ENCODE results near the gene AMZ1.
"Not testable (repeated sequence)": the region's sequence is repeated elsewhere in the genome, so short reads cannot be mapped to it uniquely, and the experiment has no call there.

Gene AMZ1

GRCh38 chr7:2668401-2668800 lies 19.6 kb upstream of the AMZ1 start:
- no peak for DNase-seq

GRCh38 chr7:2670171-2670570 lies 17.8 kb upstream of the AMZ1 start:
- no peak for DNase-seq

- DNase-seq, result peak; percentile 62
Observed at GRCh38 chr7:2670720-2671391, 17.1 kb upstream of the AMZ1 start.

GRCh38 chr7:2673214-2673613 lies 14.8 kb upstream of the AMZ1 start:
- DNase-seq, result not testable (repeated sequence)

GRCh38 chr7:2673934-2674333 lies 14.1 kb upstream of the AMZ1 start:
- no peak for DNase-seq

- no peak for DNase-seq
Observed at GRCh38 chr7:2675256-2675764, 12.7 kb upstream of the AMZ1 start.

GRCh38 chr7:2676576-2676975 lies 11.4 kb upstream of the AMZ1 start:
- DNase-seq, result not testable (repeated sequence)

- not testable (repeated sequence) for DNase-seq
Observed at GRCh38 chr7:2678454-2678853, 9.5 kb upstream of the AMZ1 start.

GRCh38 chr7:2679135-2680127 lies 8.6 kb upstream of the AMZ1 start:
- DNase-seq, result not testable (repeated sequence)

- DNase-seq, result no peak
Observed at GRCh38 chr7:2680256-2680655, 7.7 kb upstream of the AMZ1 start.

- DNase-seq, result peak; percentile 58
Observed at GRCh38 chr7:2680792-2681490, 7.1 kb upstream of the AMZ1 start.

- DNase-seq, result no peak
Observed at GRCh38 chr7:2681929-2682799, 5.8 kb upstream of the AMZ1 start.

- DNase-seq, result no peak
Observed at GRCh38 chr7:2684501-2684900, 3.5 kb upstream of the AMZ1 start.

GRCh38 chr7:2686101-2686500 lies 1.9 kb upstream of the AMZ1 start:
- DNase-seq, result no peak

GRCh38 chr7:2687338-2687869 lies 598 bp upstream of the AMZ1 start:
- peak; percentile 59 for DNase-seq

GRCh38 chr7:2688409-2689342 lies 674 bp downstream of the AMZ1 start:
- no peak for DNase-seq

- DNase-seq, result no peak
Observed at GRCh38 chr7:2689343-2689847, 1.4 kb downstream of the AMZ1 start.

- peak; percentile 70 for DNase-seq
Observed at GRCh38 chr7:2689951-2690705, 2.1 kb downstream of the AMZ1 start.

GRCh38 chr7:2691011-2691707 lies 3.2 kb downstream of the AMZ1 start:
- DNase-seq, result no peak
